Activated CD4-positive, alpha-beta T cell treated with anti-CD3 and anti-CD28 coated beads for 36 hours (primary cell): Measurements from ENCODE around the gene GRM6. TPM values are rescaled to one million over a fixed set of nuclear protein-coding genes. Genes with fewer than 3 reads are reported as not detected.

Experiments
- ATAC-seq: fragments of 200-7000 bp; cut with Tn5 transposase; one replicate; pipeline ENCODE4 v1.10.0; 2021; ENCODE audit warnings: mild to moderate bottlenecking, moderate library complexity
- CTCF ChIA-PET: fragments of 350-600 bp; sonication (Branson Sonifier 250); formaldehyde crosslinking; loops from one replicate; lab custom pipeline; 2021; ENCODE audit warnings: antibody characterized with exemption; lab: Charles Lee
- POLR2A ChIA-PET: fragments of 350-600 bp; sonication (Branson Sonifier 250); formaldehyde crosslinking; loops from one replicate; lab custom pipeline; 2021; ENCODE audit warnings: antibody characterized with exemption, inconsistent platforms; lab: Charles Lee
- DNase-seq: peaks from one replicate; pipeline ENCODE4 v3.0.0-alpha.2; 2020
- H3K27ac Mint-ChIP-seq: one replicate; pipeline ENCODE4 v1.8.0; 2021; ENCODE audit warnings: mixed read lengths
- H3K27me3 Mint-ChIP-seq: one replicate; pipeline ENCODE4 v1.8.0; 2021; ENCODE audit warnings: mixed read lengths
- H3K36me3 Mint-ChIP-seq: one replicate; pipeline ENCODE4 v1.8.0; 2021; ENCODE audit warnings: low read depth, mixed read lengths
- H3K4me1 Mint-ChIP-seq: one replicate; pipeline ENCODE4 v1.8.0; 2021; ENCODE audit warnings: mixed read lengths
- H3K4me3 Mint-ChIP-seq: one replicate; pipeline ENCODE4 v1.8.0; 2021; ENCODE audit warnings: mild to moderate bottlenecking, moderate library complexity, mixed read lengths
- H3K9me3 Mint-ChIP-seq: one replicate; pipeline ENCODE4 v1.8.0; 2021; ENCODE audit warnings: low read depth, mixed read lengths
- intact Hi-C, 2 experiments: fragments of 100-400 bp; cut with DNase I in 1 of 2; cut with micrococcal nuclease in 1 of 2; formaldehyde crosslinking; loops; one replicate each; pipeline versions ENCODE4 v1.14.2 to v1.15.1; 2022 to 2024; cut with DNase I, micrococcal nuclease
- total RNA-seq, 2 experiments: library from RNA; stranded (reverse); gene quantifications; one replicate each; pipeline ENCODE4 v1.2.3, GENCODE V29; 2021

The GRM6 gene
- total RNA-seq, 2 experiments from 2014 or later: not detected

DNA sequence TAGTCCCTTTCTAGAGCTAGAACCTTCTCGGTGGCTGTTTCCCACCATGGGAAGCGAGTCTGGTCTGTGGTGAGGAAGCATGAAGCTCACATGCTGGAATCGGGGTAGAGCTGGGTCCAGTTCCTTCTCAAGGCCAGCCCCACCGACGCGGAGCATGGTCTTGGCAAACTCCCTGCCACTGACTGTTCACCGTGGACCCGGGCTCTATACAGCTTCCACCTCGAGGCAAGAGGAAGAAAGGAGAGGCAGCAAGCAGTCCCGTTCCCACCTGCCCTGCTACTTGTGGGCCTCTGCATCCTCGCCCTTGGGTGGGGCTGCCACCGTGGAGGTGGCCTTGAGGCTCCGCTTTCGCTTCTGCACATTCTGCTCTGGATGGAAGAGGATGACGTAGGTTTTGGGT, 13.7 kb downstream of the GRM6 start:
- peaks cover 2% of the 10 kb centered on the region for H3K27me3 Mint-ChIP-seq
- no peaks in the 10 kb centered on the region for H3K4me1 Mint-ChIP-seq
- peaks cover 4% of the 10 kb centered on the region for H3K36me3 Mint-ChIP-seq
- DNase-seq: no peak
- H3K9me3 Mint-ChIP-seq: peaks cover 36% of the 10 kb centered on the region
- ATAC-seq: no peak
- no peak overlapping the region for H3K27ac Mint-ChIP-seq
- ChIA-PET POLR2A (no interaction called here), CTCF (no interaction called here)
- intact Hi-C loops: no loop called here
- H3K4me3 Mint-ChIP-seq: no peak overlapping the region

DNA sequence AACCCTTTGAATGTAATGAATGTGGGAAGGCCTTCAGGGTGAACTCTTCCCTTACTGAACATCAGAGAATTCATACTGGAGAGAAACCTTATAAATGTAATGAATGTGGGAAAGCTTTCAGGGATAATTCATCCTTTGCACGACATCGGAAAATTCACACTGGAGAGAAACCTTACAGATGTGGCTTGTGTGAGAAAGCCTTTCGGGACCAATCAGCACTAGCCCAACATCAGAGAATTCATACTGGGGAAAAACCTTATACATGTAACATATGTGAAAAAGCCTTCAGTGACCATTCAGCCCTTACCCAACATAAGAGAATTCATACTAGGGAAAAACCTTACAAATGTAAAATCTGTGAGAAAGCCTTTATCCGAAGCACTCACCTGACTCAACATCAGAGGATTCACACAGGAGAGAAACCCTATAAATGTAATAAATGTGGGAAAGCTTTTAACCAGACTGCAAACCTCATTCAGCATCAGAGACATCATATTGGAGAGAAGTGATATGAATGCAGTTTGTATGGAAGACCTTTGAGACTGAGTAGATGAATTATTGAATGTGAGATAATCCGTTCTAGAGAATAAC, 29.6 kb downstream of the GRM6 start:
- DNase-seq (no peak), ATAC-seq (no peak)
- Mint-ChIP-seq H3K36me3 (peaks cover 35% of the 10 kb centered on the region), H3K9me3 (peaks cover 67% of the 10 kb centered on the region), H3K4me1 (no peaks in the 10 kb centered on the region), H3K4me3 (no peak overlapping the region), H3K27me3 (no peaks in the 10 kb centered on the region), H3K27ac (no peak overlapping the region)
- ChIA-PET POLR2A (no interaction called here), CTCF (no interaction called here)
- intact Hi-C loops: no loop called here

DNA sequence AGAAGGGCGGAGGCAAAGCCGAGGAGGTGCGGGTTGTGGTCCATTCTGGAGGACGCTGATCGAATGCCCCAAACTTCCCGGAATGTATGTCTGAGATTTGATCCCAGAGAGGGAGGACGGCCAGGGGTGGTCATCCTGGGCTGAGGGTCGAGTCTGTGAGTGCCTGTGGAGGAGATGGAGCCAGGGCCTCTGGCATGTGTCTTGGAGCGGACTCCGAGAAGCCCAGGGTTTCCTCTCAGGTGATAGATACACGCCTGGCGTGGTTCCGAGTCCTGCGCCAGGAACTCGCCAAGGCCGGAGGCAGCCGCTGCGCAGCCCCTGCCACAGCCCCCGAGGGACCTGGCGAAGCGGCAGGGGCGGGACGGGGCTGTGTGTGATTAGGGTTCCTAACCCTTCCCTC, 53.8 kb downstream of the GRM6 start:
- CTCF ChIA-PET: no interaction called here
- intact Hi-C loops: no loop called here

DNA sequence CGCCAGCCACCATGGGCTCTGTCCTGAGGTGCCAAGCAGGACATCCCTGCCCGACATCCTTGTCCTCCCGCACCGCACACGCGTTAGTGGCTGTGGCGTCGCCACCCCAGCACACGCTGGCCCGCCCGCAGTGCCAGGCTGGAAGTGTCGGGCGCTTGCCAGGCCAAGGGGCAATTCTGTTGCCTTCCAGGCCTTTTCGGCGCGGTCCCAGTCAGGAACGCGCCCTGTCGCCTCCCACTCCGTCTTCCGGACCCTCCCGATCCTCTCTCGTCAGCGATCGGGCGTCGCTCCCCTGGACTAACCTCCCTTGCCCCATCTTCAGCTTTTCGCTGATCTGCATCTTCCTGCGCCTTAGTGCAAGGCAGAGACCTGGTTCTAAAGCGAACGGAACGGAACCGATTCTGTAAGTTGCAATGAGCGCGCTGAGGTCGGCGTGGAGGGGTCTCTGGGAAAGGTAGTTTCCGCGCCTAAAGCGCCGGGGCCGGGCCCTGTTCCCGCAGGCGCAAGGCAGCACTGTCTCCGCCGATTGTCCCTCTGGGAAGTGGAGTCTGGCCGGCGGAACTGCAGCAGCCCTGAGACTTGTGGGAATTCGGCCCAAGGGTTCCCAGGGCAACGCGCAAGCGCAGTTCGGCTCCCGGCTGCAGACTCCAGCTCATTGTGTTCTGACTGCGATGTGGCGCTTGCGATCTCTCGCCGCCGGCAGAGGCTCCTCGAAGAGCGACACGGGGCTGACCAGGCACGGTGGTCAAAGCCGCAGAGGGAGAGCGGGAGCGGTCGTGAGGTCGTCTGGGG, 54.4 kb downstream of the GRM6 start, which contains the start of gene ZNF454:
Gene ZNF454, plus strand, starts transcription at position 630 of the 792 bp plus-strand sequence. CDS start 1,594 bp downstream, outside the sequence.
- intact Hi-C loops: no loop called here
- Mint-ChIP-seq H3K4me1 (no peaks in the 10 kb centered on the region), H3K9me3 (peaks cover 66% of the 10 kb centered on the region), H3K27me3 (peaks cover 26% of the 10 kb centered on the region), H3K36me3 (peaks cover 46% of the 10 kb centered on the region), H3K4me3 (no peak within 1 kb of the TSS), H3K27ac (no peak within 1 kb of the TSS)
- no peak for DNase-seq
- ChIA-PET CTCF (no interaction called here), POLR2A (no interaction called here)
- ATAC-seq: no peak

More for the DNA sequence above, 53.8 kb downstream of the GRM6 start:
- H3K9me3 Mint-ChIP-seq: peaks cover 63% of the 10 kb centered on the region
- H3K27me3 Mint-ChIP-seq: peaks cover 26% of the 10 kb centered on the region
- ATAC-seq (no peak), DNase-seq (no peak)
- no peaks in the 10 kb centered on the region for H3K4me1 Mint-ChIP-seq
- POLR2A ChIA-PET: no interaction called here
- H3K27ac Mint-ChIP-seq: no peak overlapping the region
- H3K4me3 Mint-ChIP-seq: no peak overlapping the region
- H3K36me3 Mint-ChIP-seq: peaks cover 40% of the 10 kb centered on the region

DNA sequence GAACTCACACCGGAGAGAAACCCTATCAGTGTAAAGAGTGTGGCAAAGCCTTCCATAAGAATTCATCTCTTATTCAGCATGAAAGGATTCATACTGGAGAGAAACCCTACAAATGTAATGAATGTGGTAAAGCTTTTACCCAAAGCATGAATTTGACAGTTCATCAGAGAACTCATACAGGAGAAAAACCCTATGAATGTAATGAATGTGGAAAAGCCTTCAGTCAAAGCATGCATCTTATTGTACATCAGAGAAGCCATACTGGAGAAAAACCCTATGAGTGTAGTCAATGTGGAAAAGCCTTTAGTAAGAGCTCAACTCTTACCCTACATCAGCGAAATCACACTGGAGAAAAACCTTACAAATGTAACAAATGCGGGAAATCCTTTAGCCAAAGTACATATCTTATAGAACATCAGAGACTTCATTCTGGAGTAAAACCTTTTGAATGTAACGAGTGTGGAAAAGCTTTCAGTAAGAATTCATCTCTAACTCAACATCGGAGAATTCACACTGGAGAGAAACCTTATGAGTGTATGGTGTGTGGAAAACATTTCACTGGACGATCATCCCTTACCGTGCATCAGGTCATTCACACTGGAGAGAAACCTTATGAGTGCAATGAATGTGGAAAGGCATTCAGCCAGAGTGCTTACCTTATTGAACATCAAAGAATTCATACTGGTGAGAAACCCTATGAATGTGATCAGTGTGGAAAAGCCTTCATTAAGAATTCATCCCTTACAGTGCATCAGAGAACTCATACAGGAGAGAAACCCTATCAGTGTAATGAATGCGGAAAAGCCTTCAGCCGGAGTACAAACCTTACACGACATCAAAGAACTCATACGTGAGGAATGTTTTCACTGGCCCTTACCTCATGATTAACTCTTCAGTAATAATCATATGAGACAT, 63.0 kb downstream of the GRM6 start:
- Mint-ChIP-seq H3K27ac (no peak overlapping the region), H3K4me1 (no peaks in the 10 kb centered on the region), H3K4me3 (no peak overlapping the region), H3K9me3 (peaks cover 80% of the 10 kb centered on the region), H3K27me3 (no peaks in the 10 kb centered on the region), H3K36me3 (peaks cover 82% of the 10 kb centered on the region)
- DNase-seq (no peak), ATAC-seq (no peak)
- ChIA-PET CTCF (no interaction called here), POLR2A (no interaction called here)
- intact Hi-C loops: loop anchor here in 1 of 2 experiments (2.0 to 5.0 kb wide), 3 partner anchors 45 to 101 kb away; no protein-coding TSS in a partner anchor

Other genes starting within 250 kb of the GRM6 start
- 10 to 100 TPM; 10.8 to 11.9 TPM for gene ZNF354B, start 135.4 kb downstream of the GRM6 start, total RNA-seq
- gene ZFP2, start 99.4 kb downstream of the GRM6 start, total RNA-seq: under 1 TPM; 0.37 to 0.85 TPM
- gene ZNF454, start 54.1 kb downstream of the GRM6 start, total RNA-seq: not detected
- gene ZNF879, start 28.5 kb upstream of the GRM6 start, total RNA-seq: 1 to 10 TPM; 2.1 to 3.2 TPM
- 1 to 10 TPM; 7.1 to 7.2 TPM for gene ZNF354C, start 65.1 kb upstream of the GRM6 start, total RNA-seq